Thyroid gland (tissue), 4 donors: ENCODE measurements around the gene PDE3A.

Experiments used
- POLR2A ChIP-seq, 2 donors: fragments of 450-650 bp; IDR thresholded peaks; one replicate each; pipeline ENCODE4 v1.6.1; 2017; ENCODE audit warnings: antibody characterized with exemption in 2 of 2, mild to moderate bottlenecking in 2 of 2, moderate library complexity in 1 of 2
- TF ChIP-seq, protein P1 (sequence below), 6 experiments: fragments of 200-600 bp in 3 of 6; fragments of 450-650 bp in 3 of 6; sonication (generic) in 3 of 6; IDR thresholded peaks; one replicate each; pipeline ENCODE4 v1.5.1; 2016 to 2019; ENCODE audit warnings: antibody characterized with exemption in 6 of 6, mild to moderate bottlenecking in 2 of 6, inconsistent platforms in 1 of 6, moderate library complexity in 1 of 6

DNA sequence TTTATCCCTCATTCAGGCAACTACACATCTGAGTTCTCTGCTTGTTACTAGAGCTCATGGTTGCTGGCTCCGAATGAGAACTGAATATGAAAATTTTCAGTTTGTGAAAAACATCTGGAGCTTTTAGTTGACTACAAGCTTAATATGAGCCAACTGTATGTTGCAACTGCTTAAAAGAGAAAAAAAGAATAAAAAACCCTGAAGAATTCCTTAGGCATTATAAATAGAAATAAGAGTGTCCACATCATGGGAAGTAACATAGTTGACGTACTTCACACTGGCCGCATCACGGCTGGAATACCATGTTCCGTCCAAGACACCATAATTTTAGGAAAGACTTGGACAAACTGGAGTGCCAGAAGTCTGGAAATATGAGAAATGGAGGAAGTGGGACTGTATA lies 57.9 kb downstream of the PDE3A start:
- TF ChIP-seq, protein P1, sequence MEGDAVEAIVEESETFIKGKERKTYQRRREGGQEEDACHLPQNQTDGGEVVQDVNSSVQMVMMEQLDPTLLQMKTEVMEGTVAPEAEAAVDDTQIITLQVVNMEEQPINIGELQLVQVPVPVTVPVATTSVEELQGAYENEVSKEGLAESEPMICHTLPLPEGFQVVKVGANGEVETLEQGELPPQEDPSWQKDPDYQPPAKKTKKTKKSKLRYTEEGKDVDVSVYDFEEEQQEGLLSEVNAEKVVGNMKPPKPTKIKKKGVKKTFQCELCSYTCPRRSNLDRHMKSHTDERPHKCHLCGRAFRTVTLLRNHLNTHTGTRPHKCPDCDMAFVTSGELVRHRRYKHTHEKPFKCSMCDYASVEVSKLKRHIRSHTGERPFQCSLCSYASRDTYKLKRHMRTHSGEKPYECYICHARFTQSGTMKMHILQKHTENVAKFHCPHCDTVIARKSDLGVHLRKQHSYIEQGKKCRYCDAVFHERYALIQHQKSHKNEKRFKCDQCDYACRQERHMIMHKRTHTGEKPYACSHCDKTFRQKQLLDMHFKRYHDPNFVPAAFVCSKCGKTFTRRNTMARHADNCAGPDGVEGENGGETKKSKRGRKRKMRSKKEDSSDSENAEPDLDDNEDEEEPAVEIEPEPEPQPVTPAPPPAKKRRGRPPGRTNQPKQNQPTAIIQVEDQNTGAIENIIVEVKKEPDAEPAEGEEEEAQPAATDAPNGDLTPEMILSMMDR (IDR thresholded peaks at IDR 0.05), result no peak
- TF ChIP-seq POLR2A (IDR thresholded peaks at IDR 0.05), result no peak
